ENCODE results near the gene TAS1R2.

TAS1R2 gene

DNA sequence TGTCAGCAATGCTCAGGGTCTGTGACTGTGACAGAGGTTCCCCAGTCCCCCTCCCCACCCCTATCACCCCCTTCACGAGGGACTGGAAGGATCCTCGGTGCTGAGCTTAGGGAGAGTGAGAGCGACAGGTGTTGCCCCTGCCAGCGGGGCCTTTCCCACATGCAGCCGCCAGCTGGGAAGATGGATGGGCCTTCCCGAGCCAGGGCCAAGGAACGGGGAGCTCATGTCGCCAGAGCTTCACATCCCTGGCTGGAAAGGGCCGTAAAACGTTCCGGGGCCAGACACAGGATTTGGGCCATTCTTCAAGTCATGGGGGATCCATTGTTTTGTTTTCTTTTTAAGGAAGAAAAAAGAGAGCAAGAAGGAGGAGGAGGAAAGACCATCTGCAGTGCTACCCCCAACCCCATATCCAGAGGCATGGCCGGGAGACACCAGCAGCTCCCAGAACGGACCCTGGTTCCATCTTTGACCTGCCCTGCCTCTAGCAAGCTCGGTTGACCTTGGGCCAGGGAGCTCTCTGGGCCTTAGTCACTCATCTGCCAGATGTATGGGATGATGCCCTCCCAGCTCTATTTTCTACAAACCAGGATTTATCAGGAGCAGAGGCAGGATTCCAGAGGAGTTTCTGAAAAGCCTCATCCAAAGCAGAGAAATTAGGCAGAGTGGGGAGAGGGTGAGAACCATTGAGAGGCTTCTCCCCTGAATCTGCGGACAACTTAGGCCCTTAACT, 54.1 kb downstream of the TAS1R2 start:
- TF ChIP-seq ZNF565 (CRISPR knock-in tag; conservative IDR thresholded peaks at IDR 0.05; ENCODE audit: low read depth) (no peak), CSDC2 (CRISPR knock-in tag; IDR thresholded peaks at IDR 0.05) (no peak), BACH2 (CRISPR knock-in tag; IDR thresholded peaks at IDR 0.05; ENCODE audit: borderline replicate concordance) (no peak), OSR1 (CRISPR knock-in tag; IDR thresholded peaks at IDR 0.05) (no peak), ZNF70 (CRISPR knock-in tag; IDR thresholded peaks at IDR 0.05) (no peak), ZFP3 (CRISPR knock-in tag; IDR thresholded peaks at IDR 0.05) (no peak), ZNF8 (CRISPR knock-in tag; IDR thresholded peaks at IDR 0.05) (no peak), ISL1 (CRISPR knock-in tag; IDR thresholded peaks at IDR 0.05) (no peak), TCF4 (CRISPR knock-in tag; IDR thresholded peaks at IDR 0.05; ENCODE audit: borderline replicate concordance) (no peak), RARB (CRISPR knock-in tag; IDR thresholded peaks at IDR 0.05) (no peak)
- TF ChIP-seq, protein P1, sequence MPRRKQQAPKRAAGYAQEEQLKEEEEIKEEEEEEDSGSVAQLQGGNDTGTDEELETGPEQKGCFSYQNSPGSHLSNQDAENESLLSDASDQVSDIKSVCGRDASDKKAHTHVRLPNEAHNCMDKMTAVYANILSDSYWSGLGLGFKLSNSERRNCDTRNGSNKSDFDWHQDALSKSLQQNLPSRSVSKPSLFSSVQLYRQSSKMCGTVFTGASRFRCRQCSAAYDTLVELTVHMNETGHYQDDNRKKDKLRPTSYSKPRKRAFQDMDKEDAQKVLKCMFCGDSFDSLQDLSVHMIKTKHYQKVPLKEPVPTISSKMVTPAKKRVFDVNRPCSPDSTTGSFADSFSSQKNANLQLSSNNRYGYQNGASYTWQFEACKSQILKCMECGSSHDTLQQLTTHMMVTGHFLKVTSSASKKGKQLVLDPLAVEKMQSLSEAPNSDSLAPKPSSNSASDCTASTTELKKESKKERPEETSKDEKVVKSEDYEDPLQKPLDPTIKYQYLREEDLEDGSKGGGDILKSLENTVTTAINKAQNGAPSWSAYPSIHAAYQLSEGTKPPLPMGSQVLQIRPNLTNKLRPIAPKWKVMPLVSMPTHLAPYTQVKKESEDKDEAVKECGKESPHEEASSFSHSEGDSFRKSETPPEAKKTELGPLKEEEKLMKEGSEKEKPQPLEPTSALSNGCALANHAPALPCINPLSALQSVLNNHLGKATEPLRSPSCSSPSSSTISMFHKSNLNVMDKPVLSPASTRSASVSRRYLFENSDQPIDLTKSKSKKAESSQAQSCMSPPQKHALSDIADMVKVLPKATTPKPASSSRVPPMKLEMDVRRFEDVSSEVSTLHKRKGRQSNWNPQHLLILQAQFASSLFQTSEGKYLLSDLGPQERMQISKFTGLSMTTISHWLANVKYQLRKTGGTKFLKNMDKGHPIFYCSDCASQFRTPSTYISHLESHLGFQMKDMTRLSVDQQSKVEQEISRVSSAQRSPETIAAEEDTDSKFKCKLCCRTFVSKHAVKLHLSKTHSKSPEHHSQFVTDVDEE (CRISPR knock-in tag; IDR thresholded peaks at IDR 0.05), result no peak
- TF ChIP-seq, protein P2, sequence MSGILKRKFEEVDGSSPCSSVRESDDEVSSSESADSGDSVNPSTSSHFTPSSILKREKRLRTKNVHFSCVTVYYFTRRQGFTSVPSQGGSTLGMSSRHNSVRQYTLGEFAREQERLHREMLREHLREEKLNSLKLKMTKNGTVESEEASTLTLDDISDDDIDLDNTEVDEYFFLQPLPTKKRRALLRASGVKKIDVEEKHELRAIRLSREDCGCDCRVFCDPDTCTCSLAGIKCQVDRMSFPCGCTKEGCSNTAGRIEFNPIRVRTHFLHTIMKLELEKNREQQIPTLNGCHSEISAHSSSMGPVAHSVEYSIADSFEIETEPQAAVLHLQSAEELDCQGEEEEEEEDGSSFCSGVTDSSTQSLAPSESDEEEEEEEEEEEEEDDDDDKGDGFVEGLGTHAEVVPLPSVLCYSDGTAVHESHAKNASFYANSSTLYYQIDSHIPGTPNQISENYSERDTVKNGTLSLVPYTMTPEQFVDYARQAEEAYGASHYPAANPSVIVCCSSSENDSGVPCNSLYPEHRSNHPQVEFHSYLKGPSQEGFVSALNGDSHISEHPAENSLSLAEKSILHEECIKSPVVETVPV (CRISPR knock-in tag; IDR thresholded peaks at IDR 0.05), result no peak
- ATAC-seq, result no peak

GRCh38 chr1:18803851-18804250, 55.6 kb downstream of the TAS1R2 start:
- TF ChIP-seq POU6F1 (CRISPR knock-in tag; IDR thresholded peaks at IDR 0.05; ENCODE audit: borderline replicate concordance, low read depth) (no peak), CSDC2 (CRISPR knock-in tag; IDR thresholded peaks at IDR 0.05) (no peak), RARB (CRISPR knock-in tag; IDR thresholded peaks at IDR 0.05) (no peak), TOX (CRISPR knock-in tag; IDR thresholded peaks at IDR 0.05; ENCODE audit: borderline replicate concordance) (no peak), BACH2 (CRISPR knock-in tag; IDR thresholded peaks at IDR 0.05; ENCODE audit: borderline replicate concordance) (no peak), SNAI2 (CRISPR knock-in tag; IDR thresholded peaks at IDR 0.05) (no peak), TCF4 (CRISPR knock-in tag; IDR thresholded peaks at IDR 0.05; ENCODE audit: borderline replicate concordance) (no peak), ZNF8 (CRISPR knock-in tag; IDR thresholded peaks at IDR 0.05) (no peak)
- TF ChIP-seq, protein P1 (CRISPR knock-in tag; IDR thresholded peaks at IDR 0.05), result no peak
- TF ChIP-seq, protein P3, sequence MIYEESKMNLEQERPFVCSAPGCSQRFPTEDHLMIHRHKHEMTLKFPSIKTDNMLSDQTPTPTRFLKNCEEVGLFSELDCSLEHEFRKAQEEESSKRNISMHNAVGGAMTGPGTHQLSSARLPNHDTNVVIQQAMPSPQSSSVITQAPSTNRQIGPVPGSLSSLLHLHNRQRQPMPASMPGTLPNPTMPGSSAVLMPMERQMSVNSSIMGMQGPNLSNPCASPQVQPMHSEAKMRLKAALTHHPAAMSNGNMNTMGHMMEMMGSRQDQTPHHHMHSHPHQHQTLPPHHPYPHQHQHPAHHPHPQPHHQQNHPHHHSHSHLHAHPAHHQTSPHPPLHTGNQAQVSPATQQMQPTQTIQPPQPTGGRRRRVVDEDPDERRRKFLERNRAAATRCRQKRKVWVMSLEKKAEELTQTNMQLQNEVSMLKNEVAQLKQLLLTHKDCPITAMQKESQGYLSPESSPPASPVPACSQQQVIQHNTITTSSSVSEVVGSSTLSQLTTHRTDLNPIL (CRISPR knock-in tag; IDR thresholded peaks at IDR 0.05; ENCODE audit: low read depth), result no peak
- ATAC-seq, result no peak

DNA sequence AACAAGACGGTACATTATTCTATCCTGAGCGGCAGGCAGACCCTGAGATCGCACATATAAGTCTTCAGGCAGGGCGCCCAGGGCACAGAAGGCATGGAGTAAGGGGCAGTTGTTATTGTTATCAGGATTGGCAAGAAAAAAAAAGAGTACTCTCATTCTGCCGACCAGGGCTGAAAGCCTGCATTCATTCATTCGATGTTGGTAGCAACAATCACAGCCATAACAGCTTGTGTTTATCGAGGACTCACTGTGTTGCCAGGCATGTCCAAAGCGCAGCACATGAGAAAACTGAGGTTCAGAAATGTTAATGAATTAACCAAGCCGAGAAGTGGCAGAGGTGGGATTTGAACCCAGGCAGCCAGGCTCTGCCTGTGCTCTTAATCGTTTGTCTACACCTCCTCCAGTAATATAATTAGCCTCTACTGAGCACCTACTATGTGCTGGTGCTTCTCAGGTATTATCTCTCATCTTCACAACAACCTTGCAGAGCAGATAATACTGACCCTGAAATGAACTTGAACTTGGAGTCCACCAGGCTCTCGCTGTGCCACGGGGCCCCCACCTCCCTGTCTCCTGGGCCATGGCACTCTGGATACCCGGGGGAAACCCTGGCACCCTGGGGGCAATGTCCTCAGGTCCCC, 56.2 kb downstream of the TAS1R2 start:
- no peak for ATAC-seq
- no peak for TF ChIP-seq ZNF70 (CRISPR knock-in tag; IDR thresholded peaks at IDR 0.05)
- TF ChIP-seq ZC3H10 (CRISPR knock-in tag; IDR thresholded peaks at IDR 0.05), result no peak
- no peak for TF ChIP-seq TOX (CRISPR knock-in tag; IDR thresholded peaks at IDR 0.05; ENCODE audit: borderline replicate concordance)
- no peak for TF ChIP-seq GLIS3 (CRISPR knock-in tag; IDR thresholded peaks at IDR 0.05)
- no peak for TF ChIP-seq ZNF565 (CRISPR knock-in tag; conservative IDR thresholded peaks at IDR 0.05; ENCODE audit: low read depth)
- TF ChIP-seq, protein P1 (CRISPR knock-in tag; IDR thresholded peaks at IDR 0.05), result no peak
- no peak for TF ChIP-seq SNAI2 (CRISPR knock-in tag; IDR thresholded peaks at IDR 0.05)
- no peak for TF ChIP-seq RARB (CRISPR knock-in tag; IDR thresholded peaks at IDR 0.05)
- no peak for TF ChIP-seq BACH2 (CRISPR knock-in tag; IDR thresholded peaks at IDR 0.05; ENCODE audit: borderline replicate concordance)
- TF ChIP-seq ZFP3 (CRISPR knock-in tag; IDR thresholded peaks at IDR 0.05), result no peak
- TF ChIP-seq PPARA (CRISPR knock-in tag; IDR thresholded peaks at IDR 0.05; ENCODE audit: borderline replicate concordance), result no peak
- TF ChIP-seq, protein P2 (CRISPR knock-in tag; IDR thresholded peaks at IDR 0.05), result no peak
- no peak for TF ChIP-seq ARNTL (CRISPR knock-in tag; IDR thresholded peaks at IDR 0.05; ENCODE audit: borderline replicate concordance, low read depth)
